IPS-NIHi11 (cell line): Measurements from ENCODE around the gene ECSCR.
"Not testable (repeated sequence)": the region's sequence is repeated elsewhere in the genome, so short reads cannot be mapped to it uniquely, and the experiment has no call there.

Experiments used
- DNase-seq: peaks from one replicate; pipeline ENCODE4 v3.0.0; 2012; ENCODE audit warnings: mixed read lengths, low spot score

Gene ECSCR

GRCh38 chr5:139410993-139411828 lies 51.3 kb downstream of the ECSCR start:
- DNase-seq = no peak

- DNase-seq = no peak
Observed at GRCh38 chr5:139410121-139410992, 52.2 kb downstream of the ECSCR start.

- DNase-seq = not testable (repeated sequence)
Observed at GRCh38 chr5:139409116-139409515, 53.4 kb downstream of the ECSCR start.

GRCh38 chr5:139408191-139408590 lies 54.4 kb downstream of the ECSCR start:
- DNase-seq = no peak

GRCh38 chr5:139407517-139407916 lies 55.0 kb downstream of the ECSCR start:
- DNase-seq = no peak

GRCh38 chr5:139406963-139407362 lies 55.6 kb downstream of the ECSCR start:
- DNase-seq = no peak

- no peak for DNase-seq
Observed at GRCh38 chr5:139404484-139404840, 58.1 kb downstream of the ECSCR start.

GRCh38 chr5:139403787-139404483 lies 58.6 kb downstream of the ECSCR start, which contains the start of gene SPATA24:
Gene SPATA24 (minus strand): TSS chr5:139404089. CDS start chr5:139404060, 29 bp downstream.
- peak; percentile 99 for DNase-seq

GRCh38 chr5:139403418-139403786 lies 59.1 kb downstream of the ECSCR start:
- DNase-seq = no peak

GRCh38 chr5:139402561-139403158 lies 59.9 kb downstream of the ECSCR start:
- peak; percentile 76 for DNase-seq

GRCh38 chr5:139401546-139401945 lies 61.0 kb downstream of the ECSCR start:
- DNase-seq = no peak

GRCh38 chr5:139399501-139400121 lies 62.9 kb downstream of the ECSCR start:
- DNase-seq = no peak
